HUES6 (cell line): ENCODE data around the gene CFAP69.
"Not testable (repeated sequence)": the region's sequence is repeated elsewhere in the genome, so short reads cannot be mapped to it uniquely, and the experiment has no call there.

Experiments used
- H3K27ac ChIP-seq: 2 replicates; pipeline ENCODE4 v1.7.0; 2013; ENCODE audit warnings: low read depth, mild to moderate bottlenecking, low read length, inconsistent platforms
- H3K27me3 ChIP-seq: 2 replicates; pipeline ENCODE4 v1.6.1; 2013; ENCODE audit warnings: low read length; ENCODE audit not compliant: control insufficient read depth, insufficient read depth
- H3K36me3 ChIP-seq: 2 replicates; pipeline ENCODE4 v1.6.1; 2013; ENCODE audit warnings: low read length; ENCODE audit not compliant: control insufficient read depth, insufficient read depth
- H3K4me1 ChIP-seq: 2 replicates; pipeline ENCODE4 v1.6.1; 2013; ENCODE audit warnings: low read length; ENCODE audit not compliant: control insufficient read depth, insufficient read depth
- H3K4me3 ChIP-seq: 2 replicates; pipeline ENCODE4 v1.5.1; 2013; ENCODE audit warnings: low read depth, low read length
- H3K9ac ChIP-seq: one replicate; pipeline ENCODE4 v1.6.1; 2013; ENCODE audit warnings: mild to moderate bottlenecking, low read length
- H3K9me3 ChIP-seq: 2 replicates; pipeline ENCODE4 v1.6.1; 2013; ENCODE audit warnings: low read depth, low read length; ENCODE audit not compliant: control insufficient read depth, insufficient read depth

The CFAP69 gene

DNA sequence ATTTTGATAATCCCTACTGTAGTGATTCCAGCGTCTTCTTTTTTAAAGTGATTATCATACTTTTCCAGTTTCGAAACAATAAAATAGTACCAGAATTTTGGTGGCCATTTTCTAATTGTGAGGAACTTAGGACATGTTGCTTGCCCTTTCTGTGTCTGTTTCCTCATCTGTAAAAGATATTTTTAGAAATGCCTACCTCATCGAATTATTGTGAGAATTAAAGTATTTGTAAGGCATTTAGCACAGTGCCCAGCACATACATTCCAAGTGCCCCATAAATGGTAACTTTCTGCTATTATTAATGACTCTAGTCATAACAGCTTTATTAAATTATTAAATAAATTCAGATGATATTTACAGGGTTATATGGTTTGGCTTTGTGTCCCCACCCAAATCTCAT lies 3.7 kb downstream of the CFAP69 start:
- Histone ChIP-seq H3K27me3 (peaks cover 29% of the 10 kb centered on the region), H3K27ac (no peak overlapping the region), H3K9me3 (no peaks in the 10 kb centered on the region), H3K36me3 (no peaks in the 10 kb centered on the region), H3K4me1 (peaks cover 10% of the 10 kb centered on the region), H3K9ac (no peak overlapping the region), H3K4me3 (no peak overlapping the region)

DNA sequence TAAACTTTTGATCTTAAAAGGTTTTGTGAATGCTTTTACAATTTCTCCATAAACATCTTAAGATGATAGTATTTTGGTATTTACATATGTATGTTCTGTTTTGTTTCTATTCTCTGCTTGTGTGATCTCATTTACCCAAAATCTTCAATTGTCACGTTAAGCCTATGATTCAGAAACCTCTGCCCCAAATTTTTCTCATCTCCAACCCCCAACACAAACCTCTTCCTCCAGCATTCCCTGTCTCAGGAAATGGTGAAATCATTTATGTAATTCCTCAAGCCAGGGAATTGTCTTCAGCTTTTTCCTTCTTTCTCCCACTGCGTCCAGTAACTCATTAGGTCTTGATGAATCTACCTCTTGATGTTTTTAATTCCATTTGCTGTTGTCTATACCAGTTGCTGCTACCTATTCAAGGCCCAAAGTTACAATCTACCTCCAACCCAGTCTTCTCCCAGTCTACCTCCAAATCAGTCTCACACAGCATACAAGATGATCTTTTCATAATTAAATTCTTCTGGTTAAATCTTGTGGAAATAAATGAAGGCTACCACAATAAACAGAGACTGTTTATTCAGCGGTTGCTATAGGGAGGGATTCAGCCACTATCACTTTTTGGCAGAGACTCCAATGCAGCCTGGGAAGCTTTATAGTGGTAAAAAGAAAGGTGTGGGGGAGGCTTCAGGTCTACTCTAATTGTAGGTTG lies 5.8 kb downstream of the CFAP69 start:
- Histone ChIP-seq H3K4me1 (peaks cover 10% of the 10 kb centered on the region; the same call in 1 of the 2 replicates), H3K36me3 (no peaks in the 10 kb centered on the region), H3K9ac (no peak overlapping the region), H3K4me3 (no peak overlapping the region), H3K27me3 (peaks cover 15% of the 10 kb centered on the region; the same call in 1 of the 2 replicates), H3K9me3 (no peaks in the 10 kb centered on the region), H3K27ac (no peak overlapping the region)

DNA sequence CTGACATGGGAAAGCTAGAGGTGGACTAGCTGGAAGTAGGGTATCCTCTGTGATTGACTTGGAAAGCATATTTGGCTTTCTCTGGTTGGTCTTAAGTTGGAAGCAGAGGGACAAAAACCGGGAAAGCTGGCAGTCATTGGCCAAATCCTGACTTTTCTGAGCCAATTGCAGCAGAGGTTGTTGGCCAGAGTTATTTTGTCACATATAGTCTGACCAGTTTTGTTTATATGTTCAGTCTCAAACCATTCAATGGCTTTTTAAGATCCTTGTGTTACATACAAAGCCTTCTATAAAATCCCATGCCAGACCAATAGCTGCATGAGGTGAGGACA lies 6.3 kb downstream of the CFAP69 start:
- H3K27ac ChIP-seq: no peak overlapping the region
- H3K9me3 ChIP-seq: no peaks in the 10 kb centered on the region
- H3K27me3 ChIP-seq: peaks cover 10% of the 10 kb centered on the region; the same call in 1 of the 2 replicates
- no peaks in the 10 kb centered on the region for H3K36me3 ChIP-seq
- H3K4me3 ChIP-seq: no peak overlapping the region
- H3K9ac ChIP-seq: no peak overlapping the region
- H3K4me1 ChIP-seq: peaks cover 6% of the 10 kb centered on the region; the same call in 1 of the 2 replicates

DNA sequence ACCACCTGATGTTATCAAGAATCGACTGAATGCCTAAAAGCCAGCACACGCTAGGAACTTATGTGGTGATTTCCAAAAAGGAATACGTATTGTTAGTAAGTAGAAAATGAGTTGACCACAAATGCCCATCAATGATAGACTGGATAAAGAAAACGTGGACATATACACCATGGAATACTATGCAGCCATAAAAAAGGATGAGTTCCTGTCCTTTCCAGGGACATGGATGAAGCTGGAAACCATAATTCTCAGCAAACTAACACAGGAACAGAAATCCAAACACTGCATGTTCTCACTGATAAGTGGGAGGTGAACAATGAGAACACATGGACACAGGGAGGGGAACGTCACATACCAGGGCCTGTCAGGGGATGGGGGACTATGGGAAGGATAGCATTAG lies 11.0 kb downstream of the CFAP69 start:
- H3K4me1 ChIP-seq, H3K9ac ChIP-seq, H3K27ac ChIP-seq, H3K27me3 ChIP-seq, H3K36me3 ChIP-seq, H3K9me3 ChIP-seq, H3K4me3 ChIP-seq: not testable (repeated sequence)

DNA sequence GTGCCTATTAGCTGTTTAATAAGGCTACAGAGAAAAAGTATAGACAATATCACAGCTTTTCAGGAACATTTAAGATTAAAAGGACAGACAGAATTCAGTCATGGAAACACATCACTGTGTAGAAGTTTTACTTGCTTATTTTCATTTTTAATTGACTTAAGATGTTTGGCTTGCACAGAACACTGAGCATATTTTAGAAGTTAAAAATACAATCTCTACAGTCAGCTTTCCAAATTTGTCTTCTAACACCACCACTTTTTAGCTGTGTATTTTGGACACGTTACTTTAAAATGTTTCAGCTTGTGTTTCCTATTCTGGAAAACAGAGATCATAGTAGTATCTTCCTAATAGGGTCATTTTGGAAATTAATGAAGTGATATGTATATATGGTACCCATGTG lies 11.8 kb downstream of the CFAP69 start:
- Histone ChIP-seq H3K27ac (no peak overlapping the region), H3K36me3 (no peaks in the 10 kb centered on the region), H3K4me3 (no peak overlapping the region), H3K9ac (no peak overlapping the region), H3K27me3 (no peaks in the 10 kb centered on the region), H3K9me3 (no peaks in the 10 kb centered on the region), H3K4me1 (no peaks in the 10 kb centered on the region)

DNA sequence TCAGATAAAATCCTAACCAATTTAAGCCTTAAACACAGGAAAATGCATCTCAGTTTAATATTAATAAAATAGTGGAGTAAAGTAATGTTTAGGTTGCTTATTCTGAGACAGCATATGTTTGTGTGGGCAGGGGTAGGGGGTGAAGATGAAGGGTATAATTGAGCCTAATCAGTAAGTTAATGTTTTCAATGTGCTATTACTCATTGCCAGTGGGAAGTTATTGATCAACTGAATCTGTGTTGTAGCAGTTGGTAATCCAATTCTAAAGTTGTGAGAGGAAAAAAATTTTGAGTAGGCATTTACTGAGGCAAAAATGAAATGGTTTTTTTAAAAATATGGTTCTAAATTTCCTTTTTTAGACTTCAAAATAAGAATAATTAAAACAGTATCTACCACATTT lies 16.5 kb downstream of the CFAP69 start:
- H3K4me3 ChIP-seq: no peak overlapping the region

DNA sequence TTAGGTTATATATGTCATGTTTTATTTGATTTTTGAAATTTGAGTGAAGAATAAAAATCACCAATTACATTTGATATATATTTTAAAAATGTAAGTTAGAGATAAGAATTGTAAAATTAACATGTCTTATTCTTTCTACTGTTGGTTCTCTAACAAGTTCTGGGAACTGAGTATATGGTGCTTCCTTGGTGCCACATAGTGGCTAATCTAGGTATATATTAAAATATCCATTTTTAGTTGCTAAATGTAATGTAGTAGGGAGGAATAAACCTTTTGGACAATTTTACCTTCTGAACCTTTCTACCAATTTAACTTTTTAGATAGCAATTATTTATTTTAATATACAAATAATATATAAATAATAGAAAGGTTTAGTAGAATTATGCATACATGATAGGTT lies 17.5 kb downstream of the CFAP69 start:
- Histone ChIP-seq H3K27ac (no peak overlapping the region), H3K9me3 (no peaks in the 10 kb centered on the region), H3K4me1 (no peaks in the 10 kb centered on the region), H3K9ac (no peak overlapping the region), H3K36me3 (no peaks in the 10 kb centered on the region), H3K27me3 (no peaks in the 10 kb centered on the region), H3K4me3 (no peak overlapping the region)

More for the DNA sequence above, 16.5 kb downstream of the CFAP69 start:
- Histone ChIP-seq H3K9ac (no peak overlapping the region), H3K9me3 (no peaks in the 10 kb centered on the region), H3K4me1 (no peaks in the 10 kb centered on the region), H3K27me3 (no peaks in the 10 kb centered on the region), H3K27ac (no peak overlapping the region), H3K36me3 (no peaks in the 10 kb centered on the region)

DNA sequence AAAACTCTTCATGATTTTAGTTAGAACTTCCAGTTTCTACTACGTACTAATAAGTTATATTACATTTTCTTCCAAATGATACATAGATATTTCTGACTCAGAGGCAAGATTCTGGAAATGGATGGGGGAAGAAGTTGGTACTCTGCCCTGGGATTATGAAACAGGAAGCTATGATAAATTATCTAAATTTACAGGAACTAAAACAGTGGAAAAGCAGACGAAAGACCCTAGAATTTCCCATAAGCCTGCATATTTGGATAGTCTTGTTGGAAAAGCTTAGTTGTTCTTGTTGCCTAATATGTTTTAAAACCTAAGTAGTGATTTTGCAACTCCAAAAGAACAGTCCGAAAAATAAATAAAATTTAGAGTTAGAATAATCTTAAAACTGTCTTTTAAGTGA lies 21.8 kb downstream of the CFAP69 start:
- H3K9me3 ChIP-seq: no peaks in the 10 kb centered on the region
- no peak overlapping the region for H3K27ac ChIP-seq
- H3K4me1 ChIP-seq: no peaks in the 10 kb centered on the region
- no peak overlapping the region for H3K9ac ChIP-seq
- H3K4me3 ChIP-seq: no peak overlapping the region
- no peaks in the 10 kb centered on the region for H3K27me3 ChIP-seq
- H3K36me3 ChIP-seq: no peaks in the 10 kb centered on the region

DNA sequence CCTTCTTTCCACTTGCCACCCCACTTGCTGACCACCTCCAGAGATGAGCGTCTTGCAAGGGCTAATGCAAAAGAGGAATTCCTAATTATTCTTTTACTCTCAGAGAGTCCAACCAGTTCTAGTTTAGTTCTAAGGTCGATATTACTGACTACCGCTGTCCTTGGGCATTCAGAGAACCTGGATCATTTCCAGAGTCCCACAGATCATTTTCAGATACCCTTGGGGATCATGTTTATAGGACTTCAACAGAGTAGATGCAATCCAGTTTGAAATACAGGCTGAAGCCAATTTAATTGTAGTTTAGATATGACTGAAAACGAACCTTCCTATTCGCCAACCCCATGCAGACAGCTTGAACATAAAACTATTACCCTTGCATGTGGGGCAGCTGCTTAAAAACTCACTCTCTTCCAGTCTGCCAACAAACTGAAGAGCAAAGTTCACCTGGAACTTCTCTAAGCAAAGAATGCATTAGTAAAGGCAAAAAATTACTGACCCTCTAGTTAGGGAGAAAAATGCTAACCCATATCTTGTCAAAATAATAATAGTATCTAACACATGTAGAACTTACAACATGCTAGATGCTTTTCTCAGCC lies 22.4 kb downstream of the CFAP69 start:
- no peak overlapping the region for H3K27ac ChIP-seq
- no peaks in the 10 kb centered on the region for H3K27me3 ChIP-seq
- H3K4me3 ChIP-seq: no peak overlapping the region
- H3K36me3 ChIP-seq: no peaks in the 10 kb centered on the region
- H3K9me3 ChIP-seq: no peaks in the 10 kb centered on the region
- no peak overlapping the region for H3K9ac ChIP-seq
- H3K4me1 ChIP-seq: no peaks in the 10 kb centered on the region

DNA sequence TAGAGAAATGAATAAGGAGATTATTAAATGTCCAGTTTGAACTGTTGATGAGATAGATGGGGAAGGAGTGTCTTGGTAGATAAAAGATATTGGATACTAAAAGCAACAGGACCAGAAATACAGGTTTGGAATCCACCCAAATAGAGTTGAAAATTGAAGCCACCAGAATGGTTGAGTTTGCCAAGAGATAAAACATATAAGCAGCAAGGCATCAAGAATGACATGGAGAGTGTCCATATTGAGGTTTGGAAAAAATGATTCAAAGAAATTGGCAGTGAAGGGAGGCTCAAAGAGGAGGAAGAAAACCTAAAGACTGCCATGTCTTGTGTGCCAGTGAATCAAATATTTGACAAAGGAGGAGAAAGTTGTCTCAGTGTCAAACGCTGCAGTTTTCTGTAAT lies 24.2 kb downstream of the CFAP69 start:
- no peak overlapping the region for H3K4me3 ChIP-seq
- H3K9me3 ChIP-seq: no peaks in the 10 kb centered on the region
- H3K4me1 ChIP-seq: no peaks in the 10 kb centered on the region
- H3K27ac ChIP-seq: no peak overlapping the region
- H3K9ac ChIP-seq: no peak overlapping the region
- no peaks in the 10 kb centered on the region for H3K27me3 ChIP-seq
- H3K36me3 ChIP-seq: no peaks in the 10 kb centered on the region

DNA sequence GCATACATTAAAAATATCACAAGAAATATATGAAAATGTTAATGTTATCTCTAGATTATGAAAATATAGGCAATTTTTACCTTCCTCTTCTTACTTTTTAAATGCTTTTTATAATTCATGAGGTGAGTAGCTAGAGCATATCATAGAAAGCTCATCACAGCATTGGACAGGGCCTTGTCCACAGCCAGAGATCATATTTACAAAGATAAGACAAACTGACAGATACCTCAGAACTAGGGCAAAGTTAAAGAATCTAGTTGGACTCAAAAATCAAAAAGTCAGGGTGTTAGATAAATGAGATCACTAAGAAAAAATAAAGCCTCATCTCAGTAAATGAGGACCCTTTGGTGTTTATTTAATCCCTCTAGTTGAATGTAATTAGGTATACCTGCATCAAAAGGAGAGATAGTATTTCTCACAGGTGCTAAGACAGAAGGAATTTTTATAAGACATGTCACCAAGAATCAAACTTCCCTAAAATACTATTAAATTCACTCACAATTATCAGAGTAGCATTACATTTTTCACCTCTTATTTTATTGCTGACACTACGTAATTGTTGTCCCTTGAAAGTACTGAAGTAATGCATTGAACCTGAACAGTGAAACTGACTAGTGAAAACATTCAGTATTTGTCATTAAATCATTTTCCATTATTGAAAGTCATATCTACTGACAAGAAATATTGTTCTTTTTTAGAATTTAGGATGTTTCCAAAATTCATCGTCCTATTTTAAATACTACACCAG lies 25.6 kb downstream of the CFAP69 start:
- no peak overlapping the region for H3K27ac ChIP-seq
- no peaks in the 10 kb centered on the region for H3K4me1 ChIP-seq
- H3K27me3 ChIP-seq: no peaks in the 10 kb centered on the region
- no peak overlapping the region for H3K9ac ChIP-seq
- H3K9me3 ChIP-seq: no peaks in the 10 kb centered on the region
- H3K36me3 ChIP-seq: no peaks in the 10 kb centered on the region
- H3K4me3 ChIP-seq: no peak overlapping the region
